HG03060 (cell line): ENCODE results near the gene GSTT4.
"Not testable (repeated sequence)": the region's sequence is repeated elsewhere in the genome, so short reads cannot be mapped to it uniquely, and the experiment has no call there.

ENCODE experiments used
- ATAC-seq: cut with Tn5 transposase; IDR thresholded peaks from one replicate; pipeline ENCODE4 v1.9.1; 2021; ENCODE audit warnings: low read depth, moderate number of reproducible peaks; ENCODE audit not compliant: unreplicated experiment

The GSTT4 gene

GRCh38 chr22:23955886-23956285 lies 49.4 kb downstream of the GSTT4 start:
- not testable (repeated sequence) for ATAC-seq

- not testable (repeated sequence) for ATAC-seq
Observed at GRCh38 chr22:23954991-23955305, 50.3 kb downstream of the GSTT4 start.

GRCh38 chr22:23954193-23954990 lies 50.9 kb downstream of the GSTT4 start:
- not testable (repeated sequence) for ATAC-seq

DNA sequence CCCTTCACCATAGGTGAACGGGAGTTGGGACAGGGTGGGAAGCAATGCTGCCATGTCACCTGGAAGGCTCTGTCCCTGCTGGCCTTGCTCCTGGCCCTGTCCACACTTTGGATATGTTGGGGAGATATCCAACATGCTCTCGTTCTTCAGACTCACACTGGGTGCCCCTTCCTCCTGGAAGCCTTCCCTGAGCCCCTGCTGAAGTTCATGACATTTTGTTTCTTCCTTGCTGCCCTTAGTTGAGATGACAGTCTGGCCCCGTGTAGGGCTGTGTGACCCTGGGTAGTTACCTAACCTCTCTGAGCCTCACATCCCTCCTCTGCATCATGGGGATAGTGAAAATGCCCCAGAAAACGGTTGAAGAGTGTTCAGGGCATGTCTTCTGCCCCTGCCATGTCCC lies 51.8 kb downstream of the GSTT4 start:
- ATAC-seq, result not testable (repeated sequence)

DNA sequence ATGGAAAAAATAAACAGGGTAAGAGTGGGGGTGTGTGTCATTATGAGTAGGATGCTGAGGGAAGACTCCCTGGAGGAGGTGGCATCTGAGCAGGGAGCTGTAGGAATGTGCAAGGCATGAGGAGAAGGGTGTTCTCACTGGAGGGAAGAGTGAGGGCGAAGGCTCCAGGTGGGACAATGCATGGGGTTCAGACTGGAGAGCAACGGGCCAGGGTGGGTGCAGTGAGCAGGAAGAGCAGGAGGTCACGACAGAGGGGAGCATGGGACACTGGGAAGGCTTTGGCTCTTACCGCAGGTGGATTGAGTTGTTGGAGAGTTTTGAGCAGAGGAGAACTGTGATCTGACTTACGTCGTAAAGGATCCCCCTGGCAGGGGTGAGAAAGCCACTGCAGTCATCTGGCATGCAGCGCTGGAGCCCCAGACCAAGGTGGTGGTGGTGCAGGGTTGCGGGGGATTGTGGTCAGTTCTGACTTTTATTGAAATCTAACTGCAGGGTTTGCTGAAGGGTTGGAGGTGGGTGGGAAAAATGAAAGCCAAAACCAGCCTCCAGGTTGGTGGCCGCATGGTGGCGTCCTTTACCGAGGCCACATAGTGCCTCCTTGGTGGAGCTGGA lies 52.4 kb downstream of the GSTT4 start:
- ATAC-seq, result not testable (repeated sequence)

- ATAC-seq, result not testable (repeated sequence)
Observed at GRCh38 chr22:23951383-23951782, 53.9 kb downstream of the GSTT4 start.

GRCh38 chr22:23949764-23950163 lies 55.5 kb downstream of the GSTT4 start:
- not testable (repeated sequence) for ATAC-seq
